HCT116 (cell line): ENCODE data around the gene CCL7. TPM values are rescaled to one million over a fixed set of nuclear protein-coding genes. Genes with fewer than 3 reads are reported as not detected.

Experiments used
- ATAC-seq: fragments of 200-7000 bp; cut with Tn5 transposase; 2 replicates; pipeline ENCODE4 v1.9.1; 2020; ENCODE audit warnings: mild to moderate bottlenecking, moderate library complexity
- BruUV-seq: library from RNA; stranded (reverse); fragments of 400-500 nt; replicated peaks from 2 replicates; lab custom pipeline; 2021; lab: Mats Ljungman, UMichigan
- CTCF ChIA-PET: fragments of 300-600 bp; sonication (Branson Sonifier 250); formaldehyde crosslinking; loops from one replicate; lab custom pipeline; 2021; ENCODE audit warnings: antibody characterized with exemption; lab: Charles Lee
- POLR2A ChIA-PET: fragments of 300-600, 350-600 bp; sonication (Branson Sonifier 250); formaldehyde crosslinking; loops from one replicate; lab custom pipeline; 2021; ENCODE audit warnings: antibody characterized with exemption; lab: Charles Lee
- RAD21 ChIA-PET, 2 experiments: fragments of 300-600 bp; sonication (Branson Sonifier 250); formaldehyde crosslinking; loops; one replicate each; lab custom pipeline; 2023; ENCODE audit warnings: low total read pairs in 2 of 2; ENCODE audit not compliant: uncharacterized antibody in 2 of 2, unreplicated experiment in 2 of 2, low non-redundant PET in 1 of 2; lab: Charles Lee
- DNase-seq: peaks from one replicate; pipeline ENCODE4 v3.0.0-alpha.2; 2010; ENCODE audit warnings: low read depth, low spot score
- H2AFZ ChIP-seq: fragments of 200-600 bp; shearing (Covaris generic), sonication (generic); 2 replicates; pipeline ENCODE4 v1.6.1; 2017; ENCODE audit warnings: low read depth, mixed run types, mixed read lengths, antibody characterized with exemption, low read length; ENCODE audit not compliant: poor library complexity, severe bottlenecking
- H3K27ac ChIP-seq: 2 replicates; pipeline ENCODE4 v1.5.1; 2012; ENCODE audit warnings: low read depth, low read length
- H3K27me3 ChIP-seq: fragments of 200-600 bp; sonication (generic); 2 replicates; pipeline ENCODE4 v1.6.1; 2016; ENCODE audit warnings: mixed run types, low read length, mixed read lengths; ENCODE audit not compliant: insufficient read depth
- H3K36me3 ChIP-seq, 2 experiments: fragments of 200-500 bp in 1 of 2; fragments of 200-600 bp in 1 of 2; sonication (Bioruptor generic) in 1 of 2; sonication (generic) in 1 of 2; 2 replicates each; pipeline versions ENCODE4 v1.5.1 to v1.6.1; 2014 to 2016; ENCODE audit warnings: low read length in 2 of 2, inconsistent platforms in 1 of 2, mixed read lengths in 1 of 2, mixed run types in 1 of 2; ENCODE audit not compliant: insufficient read depth in 2 of 2, control insufficient read depth in 1 of 2
- H3K4me1 ChIP-seq, 2 experiments: fragments of 200-600 bp in 1 of 2; sonication (generic) in 1 of 2; 2 replicates each; pipeline versions ENCODE4 v1.5.1 to v1.6.1; 2012 to 2017; ENCODE audit warnings: low read length in 2 of 2, inconsistent platforms in 1 of 2, mild to moderate bottlenecking in 1 of 2, mixed read lengths in 1 of 2, mixed run types in 1 of 2, moderate library complexity in 1 of 2; ENCODE audit not compliant: insufficient read depth in 2 of 2, control insufficient read depth in 1 of 2
- H3K4me2 ChIP-seq: fragments of 200-600 bp; sonication (generic); 2 replicates; pipeline ENCODE4 v1.6.1; 2017; ENCODE audit warnings: mixed run types, low read length, mixed read lengths
- H3K4me3 ChIP-seq, 2 experiments: fragments of 200-600 bp in 1 of 2; sonication (generic) in 1 of 2; replicated peaks in 1 of 2; 2 replicates each; pipeline ENCODE4 v1.5.1; 2011 to 2016; ENCODE audit warnings: low read length in 2 of 2, control low read depth in 1 of 2, low read depth in 1 of 2, mild to moderate bottlenecking in 1 of 2, mixed read lengths in 1 of 2, mixed run types in 1 of 2
- H3K79me2 ChIP-seq: fragments of 200-600 bp; sonication (generic); 2 replicates; pipeline ENCODE4 v1.6.1; 2017; ENCODE audit warnings: mild to moderate bottlenecking, mixed run types, low read length, moderate library complexity, mixed read lengths; ENCODE audit not compliant: insufficient read depth
- H3K9ac ChIP-seq: fragments of 200-600 bp; sonication (generic); 2 replicates; pipeline ENCODE4 v1.6.1; 2016; ENCODE audit warnings: low read length, mixed read lengths
- H3K9me2 ChIP-seq: fragments of 200-600 bp; sonication (generic), shearing (Covaris generic); 2 replicates; pipeline ENCODE4 v1.6.1; 2017; ENCODE audit warnings: mixed run types, mild to moderate bottlenecking, moderate library complexity; ENCODE audit not compliant: insufficient read depth
- H3K9me3 ChIP-seq, 2 experiments: fragments of 200-500 bp in 1 of 2; fragments of 200-600 bp in 1 of 2; sonication (Bioruptor generic) in 1 of 2; sonication (generic) in 1 of 2; 2 replicates each; pipeline ENCODE4 v1.6.1; 2014 to 2017; ENCODE audit warnings: low read length in 2 of 2, mixed read lengths in 2 of 2, inconsistent platforms in 1 of 2, low read depth in 1 of 2, mild to moderate bottlenecking in 1 of 2, mixed run types in 1 of 2, moderate library complexity in 1 of 2; ENCODE audit not compliant: control insufficient read depth in 1 of 2, insufficient read depth in 1 of 2
- H4K20me1 ChIP-seq: fragments of 200-600 bp; sonication (generic), shearing (Covaris generic); 2 replicates; pipeline ENCODE4 v1.6.1; 2017; ENCODE audit warnings: mixed run types, mild to moderate bottlenecking, moderate library complexity; ENCODE audit not compliant: insufficient read depth
- CBX3 ChIP-seq: IDR thresholded peaks from 2 replicates; pipeline ENCODE4 v1.6.1; 2012; ENCODE audit warnings: low read depth
- CEBPB ChIP-seq: IDR thresholded peaks from 2 replicates; pipeline ENCODE4 v1.6.1; 2012; ENCODE audit warnings: low read depth
- EGR1 ChIP-seq: IDR thresholded peaks from 2 replicates; pipeline ENCODE4 v1.6.1; 2012; ENCODE audit warnings: low read depth
- ELF1 ChIP-seq: IDR thresholded peaks from 2 replicates; pipeline ENCODE4 v1.6.1; 2012; ENCODE audit warnings: low read depth, borderline replicate concordance
- EZH2 ChIP-seq: fragments of 200-600 bp; sonication (generic); IDR thresholded peaks from 2 replicates; pipeline ENCODE4 v1.6.1; 2017; ENCODE audit warnings: antibody characterized with exemption, mixed run types
- EZH2phosphoT487 ChIP-seq: fragments of 200-600 bp; IDR thresholded peaks from 2 replicates; pipeline ENCODE4 v1.6.1; 2018; ENCODE audit warnings: antibody characterized with exemption, borderline replicate concordance
- FOSL1 ChIP-seq: IDR thresholded peaks from 2 replicates; pipeline ENCODE4 v1.6.1; 2012; ENCODE audit warnings: low read depth
- POLR2A ChIP-seq: IDR thresholded peaks from 2 replicates; pipeline ENCODE4 v1.7.0; 2011; ENCODE audit warnings: borderline replicate concordance; ENCODE audit not compliant: insufficient read depth, insufficient read length; ENCODE audit errors: extremely low read depth
- POLR2AphosphoS5 ChIP-seq: IDR thresholded peaks from 2 replicates; pipeline ENCODE4 v1.6.1; 2011; ENCODE audit warnings: mild to moderate bottlenecking, low read depth, low read length, moderate library complexity
- RAD21 ChIP-seq: IDR thresholded peaks from 2 replicates; pipeline ENCODE4 v1.6.1; 2012; ENCODE audit warnings: low read depth, mild to moderate bottlenecking
- SP1 ChIP-seq: IDR thresholded peaks from 2 replicates; pipeline ENCODE4 v1.6.1; 2012; ENCODE audit warnings: low read depth
- SRF ChIP-seq: IDR thresholded peaks from 2 replicates; pipeline ENCODE4 v1.6.1; 2012; ENCODE audit warnings: low read depth
- YY1 ChIP-seq: IDR thresholded peaks from 2 replicates; pipeline ENCODE4 v1.6.1; 2011; ENCODE audit warnings: low read length, low read depth, moderate library complexity, mild to moderate bottlenecking; ENCODE audit not compliant: insufficient replicate concordance; ENCODE audit errors: extremely low read depth
- ZFX ChIP-seq: fragments of 450-650 bp; IDR thresholded peaks from 2 replicates; pipeline ENCODE4 v1.6.1; 2017
- ZNF274 ChIP-seq: fragments of 200-500 bp; sonication (Bioruptor generic); IDR thresholded peaks from 2 replicates; pipeline ENCODE4 v1.6.1; 2014; ENCODE audit warnings: mild to moderate bottlenecking, low read depth, low read length, inconsistent platforms
- intact Hi-C: fragments of 100-400 bp; cut with micrococcal nuclease; formaldehyde crosslinking; loops from 2 replicates; pipeline ENCODE4 v1.10.0; 2022
- total RNA-seq: library from RNA; stranded (reverse); gene quantifications from one replicate; pipeline ENCODE4 v1.2.1, GENCODE V29; 2021; ENCODE audit not compliant: unreplicated experiment
- TF ChIP-seq, protein P1 (sequence below), 3 experiments: fragments of 200-600 bp in 1 of 3; sonication (generic) in 1 of 3; IDR thresholded peaks in 2 of 3; conservative IDR thresholded peaks in 1 of 3; 2 replicates each; pipeline ENCODE4 v1.5.1; 2012 to 2017; ENCODE audit warnings: low read depth in 2 of 3, low read length in 2 of 3, antibody characterized with exemption in 1 of 3, borderline replicate concordance in 1 of 3, control low read depth in 1 of 3, mild to moderate bottlenecking in 1 of 3, mixed read lengths in 1 of 3, mixed run types in 1 of 3, moderate library complexity in 1 of 3; ENCODE audit not compliant: insufficient read depth in 1 of 3
- TF ChIP-seq, protein P2 (sequence below): IDR thresholded peaks from 2 replicates; pipeline ENCODE4 v1.6.1; 2012
- TF ChIP-seq, protein P3 (sequence below): IDR thresholded peaks from 2 replicates; pipeline ENCODE4 v1.6.1; 2012; ENCODE audit warnings: low read depth

Gene CCL7
- total RNA-seq, 1 experiment from 2014 or later: not detected

DNA sequence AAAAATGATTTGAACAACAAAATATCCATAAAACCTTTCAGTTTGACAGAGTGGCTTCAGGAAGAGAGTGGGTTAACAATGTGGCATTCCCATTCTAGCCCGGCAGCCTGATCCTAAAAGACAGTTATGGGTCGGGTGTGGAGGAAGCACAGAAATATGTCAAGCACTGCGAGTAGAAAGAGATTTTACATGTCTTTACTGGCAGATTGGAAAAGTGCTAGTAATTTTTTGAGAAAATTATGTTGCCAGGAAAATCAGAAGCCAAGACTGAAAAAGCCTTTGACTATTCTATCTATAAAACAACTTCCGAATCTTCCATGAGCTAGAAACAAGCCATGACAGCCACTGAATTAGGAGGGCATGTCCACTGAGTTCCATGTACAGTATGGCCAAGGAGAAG lies 9.2 kb upstream of the CCL7 start:
- Histone ChIP-seq H3K27ac (no peak overlapping the region), H3K4me1 (no peaks in the 10 kb centered on the region), H3K36me3 (no peaks in the 10 kb centered on the region), H4K20me1 (no peaks in the 10 kb centered on the region), H3K9ac (no peak overlapping the region), H3K9me3 (no peaks in the 10 kb centered on the region), H3K79me2 (no peaks in the 10 kb centered on the region), H3K4me3 (no peak overlapping the region), H3K27me3 (no peaks in the 10 kb centered on the region), H3K9me2 (no peaks in the 10 kb centered on the region), H2AFZ (no peak overlapping the region)
- DNase-seq (no peak), ATAC-seq (no peak)
- BruUV-seq: no TSS peak
- POLR2A ChIA-PET: no interaction called here
- RAD21 ChIA-PET: no interaction called here
- CTCF ChIA-PET: no interaction called here
- intact Hi-C loops: no loop called here
- TF ChIP-seq, protein P1, sequence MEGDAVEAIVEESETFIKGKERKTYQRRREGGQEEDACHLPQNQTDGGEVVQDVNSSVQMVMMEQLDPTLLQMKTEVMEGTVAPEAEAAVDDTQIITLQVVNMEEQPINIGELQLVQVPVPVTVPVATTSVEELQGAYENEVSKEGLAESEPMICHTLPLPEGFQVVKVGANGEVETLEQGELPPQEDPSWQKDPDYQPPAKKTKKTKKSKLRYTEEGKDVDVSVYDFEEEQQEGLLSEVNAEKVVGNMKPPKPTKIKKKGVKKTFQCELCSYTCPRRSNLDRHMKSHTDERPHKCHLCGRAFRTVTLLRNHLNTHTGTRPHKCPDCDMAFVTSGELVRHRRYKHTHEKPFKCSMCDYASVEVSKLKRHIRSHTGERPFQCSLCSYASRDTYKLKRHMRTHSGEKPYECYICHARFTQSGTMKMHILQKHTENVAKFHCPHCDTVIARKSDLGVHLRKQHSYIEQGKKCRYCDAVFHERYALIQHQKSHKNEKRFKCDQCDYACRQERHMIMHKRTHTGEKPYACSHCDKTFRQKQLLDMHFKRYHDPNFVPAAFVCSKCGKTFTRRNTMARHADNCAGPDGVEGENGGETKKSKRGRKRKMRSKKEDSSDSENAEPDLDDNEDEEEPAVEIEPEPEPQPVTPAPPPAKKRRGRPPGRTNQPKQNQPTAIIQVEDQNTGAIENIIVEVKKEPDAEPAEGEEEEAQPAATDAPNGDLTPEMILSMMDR (IDR thresholded peaks at IDR 0.05 in 2 of 3, conservative IDR thresholded peaks at IDR 0.05 in 1 of 3; ENCODE audit: borderline replicate concordance in 1 of 3, insufficient read depth in 1 of 3, low read depth in 2 of 3, low read length in 2 of 3): no peak
- TF ChIP-seq POLR2A (no peak), SRF (no peak), EZH2phosphoT487 (no peak), ZFX (no peak), RAD21 (no peak), ZNF274 (no peak), POLR2AphosphoS5 (no peak), EZH2 (no peak), ELF1 (no peak), FOSL1 (no peak), EGR1 (no peak), CBX3 (no peak), CEBPB (no peak), SP1 (no peak), YY1 (no peak)
- TF ChIP-seq, protein P2, sequence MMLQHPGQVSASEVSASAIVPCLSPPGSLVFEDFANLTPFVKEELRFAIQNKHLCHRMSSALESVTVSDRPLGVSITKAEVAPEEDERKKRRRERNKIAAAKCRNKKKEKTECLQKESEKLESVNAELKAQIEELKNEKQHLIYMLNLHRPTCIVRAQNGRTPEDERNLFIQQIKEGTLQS: no peak
- TF ChIP-seq, protein P3, sequence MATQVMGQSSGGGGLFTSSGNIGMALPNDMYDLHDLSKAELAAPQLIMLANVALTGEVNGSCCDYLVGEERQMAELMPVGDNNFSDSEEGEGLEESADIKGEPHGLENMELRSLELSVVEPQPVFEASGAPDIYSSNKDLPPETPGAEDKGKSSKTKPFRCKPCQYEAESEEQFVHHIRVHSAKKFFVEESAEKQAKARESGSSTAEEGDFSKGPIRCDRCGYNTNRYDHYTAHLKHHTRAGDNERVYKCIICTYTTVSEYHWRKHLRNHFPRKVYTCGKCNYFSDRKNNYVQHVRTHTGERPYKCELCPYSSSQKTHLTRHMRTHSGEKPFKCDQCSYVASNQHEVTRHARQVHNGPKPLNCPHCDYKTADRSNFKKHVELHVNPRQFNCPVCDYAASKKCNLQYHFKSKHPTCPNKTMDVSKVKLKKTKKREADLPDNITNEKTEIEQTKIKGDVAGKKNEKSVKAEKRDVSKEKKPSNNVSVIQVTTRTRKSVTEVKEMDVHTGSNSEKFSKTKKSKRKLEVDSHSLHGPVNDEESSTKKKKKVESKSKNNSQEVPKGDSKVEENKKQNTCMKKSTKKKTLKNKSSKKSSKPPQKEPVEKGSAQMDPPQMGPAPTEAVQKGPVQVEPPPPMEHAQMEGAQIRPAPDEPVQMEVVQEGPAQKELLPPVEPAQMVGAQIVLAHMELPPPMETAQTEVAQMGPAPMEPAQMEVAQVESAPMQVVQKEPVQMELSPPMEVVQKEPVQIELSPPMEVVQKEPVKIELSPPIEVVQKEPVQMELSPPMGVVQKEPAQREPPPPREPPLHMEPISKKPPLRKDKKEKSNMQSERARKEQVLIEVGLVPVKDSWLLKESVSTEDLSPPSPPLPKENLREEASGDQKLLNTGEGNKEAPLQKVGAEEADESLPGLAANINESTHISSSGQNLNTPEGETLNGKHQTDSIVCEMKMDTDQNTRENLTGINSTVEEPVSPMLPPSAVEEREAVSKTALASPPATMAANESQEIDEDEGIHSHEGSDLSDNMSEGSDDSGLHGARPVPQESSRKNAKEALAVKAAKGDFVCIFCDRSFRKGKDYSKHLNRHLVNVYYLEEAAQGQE: no peak
- TF ChIP-seq, all 23 proteins: peak for 0
- no peak overlapping the region for H3K4me2 ChIP-seq
